H1 (cell line): Measurements from ENCODE around the gene GNG10. TPM values are rescaled to one million over a fixed set of nuclear protein-coding genes. Genes with fewer than 3 reads are reported as not detected.
A peak's percentile ranks its signal among the peaks of the same experiment; 100 is the strongest.

Experiments
- CTCF ChIA-PET: fragments of 300-600 bp; sonication (Branson Sonifier 250); formaldehyde crosslinking; loops from one replicate; lab custom pipeline; 2021; ENCODE audit not compliant: partially characterized antibody; lab: Charles Lee
- POLR2A ChIA-PET: fragments of 300-600 bp; sonication (Branson Sonifier 250); formaldehyde crosslinking; loops from one replicate; lab custom pipeline; 2021; ENCODE audit warnings: inconsistent platforms; ENCODE audit not compliant: partially characterized antibody; lab: Charles Lee
- DNase-seq, 2 experiments: peaks; one replicate each; pipeline versions ENCODE4 v3.0.0 to v3.0.0-alpha.2; 2010 to 2022; ENCODE audit warnings: low spot score in 2 of 2, low read depth in 1 of 2, mixed read lengths in 1 of 2
- FAIRE-seq: peaks from 2 replicates; lab custom pipeline; 2011; peaks lifted over from hg19 to GRCh38; lab: Jason Lieb, UNC
- H2AFZ ChIP-seq: 2 replicates; pipeline ENCODE4 v1.8.1; 2012; ENCODE audit warnings: low read length, inconsistent platforms
- H2AK5ac ChIP-seq: 2 replicates; pipeline ENCODE4 v1.6.1; 2013; ENCODE audit warnings: low read depth, low read length
- H2BK120ac ChIP-seq: replicated peaks from 2 replicates; pipeline ENCODE3; 2013; ENCODE audit warnings: low read depth, low read length, inconsistent platforms
- H2BK12ac ChIP-seq: 2 replicates; pipeline ENCODE4 v1.6.1; 2013; ENCODE audit warnings: low read depth, low read length
- H2BK15ac ChIP-seq: 2 replicates; pipeline ENCODE4 v1.6.1; 2013; ENCODE audit warnings: low read length
- H2BK20ac ChIP-seq: 2 replicates; pipeline ENCODE4 v1.6.1; 2013; ENCODE audit warnings: low read length
- H2BK5ac ChIP-seq: 2 replicates; pipeline ENCODE4 v1.6.1; 2013; ENCODE audit warnings: low read depth, low read length
- H3K14ac ChIP-seq: 2 replicates; pipeline ENCODE4 v1.6.1; 2013; ENCODE audit warnings: inconsistent platforms; ENCODE audit not compliant: insufficient read length
- H3K18ac ChIP-seq: 2 replicates; pipeline ENCODE4 v1.6.1; 2013; ENCODE audit warnings: low read length; ENCODE audit errors: extremely low read depth
- H3K23ac ChIP-seq: 2 replicates; pipeline ENCODE4 v1.6.1; 2013; ENCODE audit warnings: inconsistent platforms; ENCODE audit not compliant: insufficient read length
- H3K23me2 ChIP-seq: 2 replicates; pipeline ENCODE4 v1.6.1; 2013; ENCODE audit warnings: low read depth, low read length
- H3K27ac ChIP-seq: 2 replicates; pipeline ENCODE4 v1.6.1; 2011; ENCODE audit warnings: low read depth, low read length, inconsistent platforms
- H3K27me3 ChIP-seq, 4 experiments: replicated peaks in 1 of 4; 1 replicate in 1 of 4; 2 replicates in 3 of 4; pipeline versions ENCODE4 v1.6.1 to v1.8.1; 2011 to 2013; ENCODE audit warnings: low read length in 3 of 4, mild to moderate bottlenecking in 3 of 4, inconsistent platforms in 2 of 4, mixed read lengths in 2 of 4, moderate library complexity in 1 of 4; ENCODE audit not compliant: control insufficient read depth in 3 of 4, insufficient read depth in 3 of 4; ENCODE audit errors: extremely low read depth in 1 of 4
- H3K36me3 ChIP-seq, 4 experiments: 2 replicates each; pipeline versions ENCODE4 v1.6.1 to v1.8.1; 2011 to 2013; ENCODE audit warnings: mild to moderate bottlenecking in 4 of 4, low read length in 3 of 4, moderate library complexity in 2 of 4, control low read depth in 1 of 4, inconsistent platforms in 1 of 4; ENCODE audit not compliant: insufficient read depth in 4 of 4, control insufficient read depth in 2 of 4
- H3K4ac ChIP-seq: replicated peaks from 2 replicates; pipeline ENCODE3; 2013; ENCODE audit warnings: low read length, low read depth, mixed read lengths, inconsistent platforms; ENCODE audit not compliant: insufficient read length
- H3K4me1 ChIP-seq, 4 experiments: replicated peaks in 1 of 4; 1 replicate in 1 of 4; 2 replicates in 3 of 4; pipeline versions ENCODE4 v1.6.1 to v1.8.1; 2011 to 2013; ENCODE audit warnings: low read length in 3 of 4, inconsistent platforms in 2 of 4, mixed read lengths in 1 of 4; ENCODE audit not compliant: insufficient read depth in 4 of 4, control insufficient read depth in 3 of 4
- H3K4me2 ChIP-seq, 2 experiments: 2 replicates each; pipeline versions ENCODE4 v1.6.1 to v1.8.1; 2011 to 2013; ENCODE audit warnings: low read depth in 2 of 2, low read length in 2 of 2, control low read depth in 1 of 2, inconsistent platforms in 1 of 2, mild to moderate bottlenecking in 1 of 2; ENCODE audit not compliant: insufficient read depth in 1 of 2
- H3K4me3 ChIP-seq, 4 experiments: fragments of 200-600, 300-600 bp in 1 of 4; sonication (generic), shearing (Covaris generic), sonication (Bioruptor Twin) in 1 of 4; 2 replicates each; pipeline versions ENCODE4 v1.5.1 to v1.8.1; 2011 to 2016; ENCODE audit warnings: low read length in 4 of 4, low read depth in 3 of 4, control low read depth in 2 of 4, inconsistent platforms in 2 of 4, mild to moderate bottlenecking in 2 of 4, mixed read lengths in 1 of 4, moderate library complexity in 1 of 4; ENCODE audit not compliant: insufficient read depth in 2 of 4; ENCODE audit errors: extremely low read depth in 1 of 4
- H3K56ac ChIP-seq: replicated peaks from 2 replicates; pipeline ENCODE3; 2013; ENCODE audit warnings: low read depth, mild to moderate bottlenecking, mixed read lengths, low read length, inconsistent platforms; ENCODE audit not compliant: insufficient read length
- H3K79me1 ChIP-seq: 2 replicates; pipeline ENCODE4 v1.6.1; 2013; ENCODE audit warnings: low read depth, low read length, control low read depth
- H3K79me2 ChIP-seq, 2 experiments: 2 replicates each; pipeline versions ENCODE4 v1.6.1 to v1.8.1; 2012 to 2013; ENCODE audit warnings: low read length in 2 of 2, mild to moderate bottlenecking in 2 of 2, inconsistent platforms in 1 of 2; ENCODE audit not compliant: insufficient read depth in 2 of 2, control insufficient read depth in 1 of 2
- H3K9ac ChIP-seq, 4 experiments: replicated peaks in 1 of 4; 1 replicate in 1 of 4; 2 replicates in 3 of 4; pipeline versions ENCODE4 v1.6.1 to v1.8.1; 2011 to 2013; ENCODE audit warnings: low read depth in 3 of 4, low read length in 3 of 4, control low read depth in 2 of 4, mild to moderate bottlenecking in 2 of 4, moderate library complexity in 2 of 4, inconsistent platforms in 1 of 4; ENCODE audit errors: extremely low read depth in 1 of 4
- H3K9me3 ChIP-seq, 2 experiments: 2 replicates each; pipeline versions ENCODE4 v1.6.1 to v1.8.1; 2012 to 2013; ENCODE audit warnings: mild to moderate bottlenecking in 2 of 2, moderate library complexity in 2 of 2, control low read depth in 1 of 2, inconsistent platforms in 1 of 2, low read depth in 1 of 2, low read length in 1 of 2, mixed read lengths in 1 of 2; ENCODE audit not compliant: insufficient read depth in 2 of 2
- H4K20me1 ChIP-seq, 2 experiments: replicated peaks in 1 of 2; 2 replicates each; pipeline versions ENCODE3 to v1.8.1; 2011 to 2013; ENCODE audit warnings: inconsistent platforms in 2 of 2, low read length in 2 of 2, mild to moderate bottlenecking in 1 of 2; ENCODE audit not compliant: insufficient read depth in 2 of 2, control insufficient read depth in 1 of 2
- H4K5ac ChIP-seq: 2 replicates; pipeline ENCODE4 v1.6.1; 2013; ENCODE audit warnings: low read length, low read depth, mixed read lengths, inconsistent platforms; ENCODE audit not compliant: insufficient read length
- H4K8ac ChIP-seq: 2 replicates; pipeline ENCODE4 v1.8.0; 2013; ENCODE audit warnings: mild to moderate bottlenecking, moderate library complexity, low read length, inconsistent platforms; ENCODE audit not compliant: insufficient read depth; ENCODE audit errors: extremely low read depth
- H4K91ac ChIP-seq: replicated peaks from 2 replicates; pipeline ENCODE3; 2013; ENCODE audit warnings: low read length, mixed read lengths, inconsistent platforms; ENCODE audit not compliant: insufficient read length
- CHD2 ChIP-seq: IDR thresholded peaks from 2 replicates; pipeline ENCODE4 v1.6.1; 2012; ENCODE audit warnings: low read length, improper control_type of control experiment
- CTCF ChIP-seq, 3 experiments: IDR thresholded peaks; 1 replicate in 2 of 3; 2 replicates in 1 of 3; pipeline versions ENCODE4 v1.5.1 to v1.6.1; 2011; ENCODE audit warnings: low read length in 3 of 3, mild to moderate bottlenecking in 3 of 3, inconsistent platforms in 2 of 3, low read depth in 1 of 3, moderate library complexity in 1 of 3; ENCODE audit not compliant: insufficient read depth in 1 of 3; ENCODE audit errors: control extremely low read depth in 1 of 3
- NRF1 ChIP-seq: IDR thresholded peaks from 2 replicates; pipeline ENCODE4 v1.6.1; 2011; ENCODE audit warnings: mild to moderate bottlenecking, low read depth, low read length, improper control_type of control experiment
- POLR2A ChIP-seq, 2 experiments: IDR thresholded peaks; 1 replicate in 1 of 2; 2 replicates in 1 of 2; pipeline ENCODE4 v1.6.1; 2011; ENCODE audit warnings: low read depth in 2 of 2, low read length in 2 of 2, mild to moderate bottlenecking in 2 of 2; ENCODE audit errors: control extremely low read depth in 1 of 2
- TAF1 ChIP-seq: IDR thresholded peaks from 2 replicates; pipeline ENCODE4 v1.6.1; 2011; ENCODE audit warnings: mild to moderate bottlenecking, low read depth, low read length
- WGBS, 2 experiments: shearing (Covaris generic) in 1 of 2; methylation state at CpG; one replicate each; pipeline versions ENCODE4 v1.1.6 to v1.1.7; 2013 to 2015; ENCODE audit warnings: low lambda C conversion rate in 2 of 2, mixed read lengths in 2 of 2, inconsistent platforms in 1 of 2, low coverage in 1 of 2, missing lambda C conversion rate in 1 of 2; ENCODE audit not compliant: insufficient replicate concordance in 2 of 2, insufficient coverage in 1 of 2, insufficient read length in 1 of 2; ENCODE audit errors: extremely low coverage in 1 of 2, missing lambda C conversion rate in 1 of 2; 5-methylcytosine and 5-hydroxymethylcytosine counted together
- polyA plus RNA-seq, 7 experiments: library from polyadenylated mRNA; depleted of rRNA in 3 of 7; stranded (reverse) in 5 of 7; unstranded in 2 of 7; fragments of >200 nt in 5 of 7; fragments of 200-250 nt in 2 of 7; gene quantifications; 1 replicate in 5 of 7; 2 replicates in 1 of 7; 4 replicates in 1 of 7; pipeline versions ENCODE4 v1.2.1 to v1.2.3, GENCODE V29; 2011 to 2013; ENCODE audit warnings: missing spikeins in 2 of 7, mixed read lengths in 2 of 7
- total RNA-seq: library from RNA; stranded (reverse); fragmentation: NEBNext Ultra II Directional; extraction: Animal tissue kit (Norgen Biotek cat#: 25700); gene quantifications from 2 replicates; pipeline ENCODE4 v1.2.1, GENCODE V29; 2021
- TF ChIP-seq, protein P1 (sequence below): IDR thresholded peaks from 2 replicates; pipeline ENCODE4 v1.6.1; 2011; ENCODE audit warnings: low read length, improper control_type of control experiment

GNG10 gene
- total and polyA plus RNA-seq, 2 of the 8 experiments (the other 6 are each of a cell fraction or from before 2014, with no cell fraction given) = 24.7 to 28.5 TPM

- Histone ChIP-seq H3K4me3 (peak overlapping the region; percentile 69 to 73 (median 70); a peak in 7 of 8 replicates), H3K14ac (no peak overlapping the region), H3K23me2 (peaks cover 9% of the 10 kb centered on the region), H2BK120ac (no peak overlapping the region), H2BK15ac (peak overlapping the region; percentile 12; the same call in 1 of the 2 replicates), H3K36me3 (peaks cover 0 to 8% (median 0%) of the 10 kb centered on the region in 4 experiments; a peak in 3 of 8 replicates), H4K5ac (no peak overlapping the region), H2BK12ac (no peak overlapping the region), H4K91ac (peak overlapping the region; percentile 61), H3K27me3 (no peaks in the 10 kb centered on the region), H3K9me3 (no peaks in the 10 kb centered on the region), H3K23ac (no peak overlapping the region), H3K18ac (no peak overlapping the region; the same call in 1 of the 2 replicates), H2AFZ (no peak overlapping the region), H3K4me1 (peaks cover 0 to 11% (median 7%) of the 10 kb centered on the region in 4 experiments; a peak in 4 of 7 replicates), H3K27ac (no peak overlapping the region), H4K8ac (no peak overlapping the region), H3K79me1 (peaks cover 5% of the 10 kb centered on the region), H2AK5ac (peak overlapping the region; percentile 58), H3K9ac (peak overlapping the region in 2 of 4 experiments; percentile 8 to 58; a peak in 3 of 7 replicates), H3K79me2 (peaks cover 0 to 12% of the 10 kb centered on the region in 2 experiments; a peak in 2 of 4 replicates), H3K56ac (no peak overlapping the region), H3K4me2 (peak overlapping the region; percentile 80 to 99), H4K20me1 (peaks cover 0 to 4% of the 10 kb centered on the region in 2 experiments), H3K4ac (peak overlapping the region; percentile 13), H2BK5ac (0 out of 2 replicates have a peak overlapping the region, but pooled peaks have one; percentile 53), H2BK20ac (no peak overlapping the region)
- no peak for TF ChIP-seq POLR2A (IDR thresholded peaks at IDR 0.05; ENCODE audit: control extremely low read depth in 1 of 2, low read depth in 2 of 2, low read length in 2 of 2)
- no peak for TF ChIP-seq CHD2
- TF ChIP-seq, protein P1, sequence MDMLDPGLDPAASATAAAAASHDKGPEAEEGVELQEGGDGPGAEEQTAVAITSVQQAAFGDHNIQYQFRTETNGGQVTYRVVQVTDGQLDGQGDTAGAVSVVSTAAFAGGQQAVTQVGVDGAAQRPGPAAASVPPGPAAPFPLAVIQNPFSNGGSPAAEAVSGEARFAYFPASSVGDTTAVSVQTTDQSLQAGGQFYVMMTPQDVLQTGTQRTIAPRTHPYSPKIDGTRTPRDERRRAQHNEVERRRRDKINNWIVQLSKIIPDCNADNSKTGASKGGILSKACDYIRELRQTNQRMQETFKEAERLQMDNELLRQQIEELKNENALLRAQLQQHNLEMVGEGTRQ = no peak
- no peak for TF ChIP-seq NRF1
- no peak for TF ChIP-seq CTCF (IDR thresholded peaks at IDR 0.05; ENCODE audit: control extremely low read depth in 1 of 3, insufficient read depth in 1 of 3, low read depth in 1 of 3, low read length in 3 of 3)
- no peak for TF ChIP-seq TAF1
- POLR2A ChIA-PET = interaction anchor here (1.1 to 1.9 kb wide), 2 partner anchors 9 to 31 kb away, joined by 4 to 12 read pairs; partner anchors contain the start of gene DNAJC25
- CTCF ChIA-PET = interaction anchor here (0.6 to 1.7 kb wide), 4 partner anchors 11 to 1241 kb away, joined by 3 to 6 read pairs (median 3); no protein-coding TSS in a partner anchor
- DNase-seq (no peak), FAIRE-seq (no peak)
- 72% methylated on average over 6 of the region's 7 CpGs; no CpG with 5 or more reads in 1 of the 2 experiments for WGBS, 2 experiments
Measured at GRCh38 chr9:111662576-111663300, 1.3 kb downstream of the GNG10 start.
